DND-41 (cell line): ENCODE results near the gene FOXK1.

Experiments
- CTCF ChIP-seq: IDR thresholded peaks from 2 replicates; pipeline ENCODE4 v1.5.1; 2012; ENCODE audit warnings: borderline replicate concordance, low read length, moderate library complexity, mild to moderate bottlenecking; ENCODE audit not compliant: poor library complexity, severe bottlenecking; ENCODE audit errors: extremely low read depth
- EZH2 ChIP-seq: IDR thresholded peaks from 3 replicates; pipeline ENCODE4 v1.6.1; 2012; ENCODE audit warnings: borderline replicate concordance, low read depth, mild to moderate bottlenecking, moderate library complexity, low read length, inconsistent platforms; ENCODE audit not compliant: severe bottlenecking

DNA sequence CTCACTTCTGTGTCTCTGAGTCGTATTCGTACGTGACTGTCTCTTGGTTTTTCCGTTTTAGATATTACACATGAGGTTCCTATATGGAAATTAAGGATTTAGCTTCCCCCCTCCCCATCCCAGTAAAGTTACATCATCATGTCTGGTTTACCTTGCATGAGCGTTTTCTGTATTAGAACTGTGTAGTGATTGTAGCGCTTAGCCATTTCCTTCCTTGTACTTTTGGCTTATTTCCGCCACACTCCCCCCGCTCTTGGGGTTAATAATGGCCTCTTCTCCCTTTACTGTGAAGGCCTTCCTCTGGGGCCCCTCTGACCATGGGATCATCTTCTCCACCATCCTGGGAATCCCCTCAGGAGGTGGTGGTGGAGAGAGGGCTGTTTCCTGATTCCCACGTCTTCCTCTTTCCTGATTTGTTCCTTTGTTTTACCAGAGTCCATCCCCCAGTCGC lies 66.2 kb downstream of the FOXK1 start:
- TF ChIP-seq CTCF (no peak), EZH2 (no peak)
